HEK293T (cell line): ENCODE measurements around the gene HTD2.

ENCODE experiments used
- CTCF ChIA-PET: fragments of 350-600 bp; formaldehyde crosslinking; extraction: SDS; loops from one replicate; lab custom pipeline; 2021; ENCODE audit warnings: antibody characterized with exemption, inconsistent platforms; lab: Yijun Ruan, JAX
- POLR2A ChIA-PET: fragments of 350-600 bp; formaldehyde crosslinking; extraction: SDS; loops from one replicate; lab custom pipeline; 2020; ENCODE audit warnings: antibody characterized with exemption, inconsistent platforms; lab: Yijun Ruan, JAX
- DNase-seq: peaks from one replicate; pipeline ENCODE4 v3.0.0; 2012; ENCODE audit warnings: mixed read lengths; ENCODE audit errors: extremely low spot score
- ARNT ChIP-seq: fragments of 450-650 bp; IDR thresholded peaks from 2 replicates; pipeline ENCODE4 v1.6.1; 2017; ENCODE audit warnings: mild to moderate bottlenecking
- BHLHE40 ChIP-seq: fragments of 450-650 bp; IDR thresholded peaks from 2 replicates; pipeline ENCODE4 v1.6.1; 2016; ENCODE audit warnings: mild to moderate bottlenecking, moderate library complexity, borderline replicate concordance
- CTBP1 ChIP-seq: fragments of 450-650 bp; IDR thresholded peaks from 2 replicates; pipeline ENCODE4 v1.6.1; 2016; ENCODE audit warnings: borderline replicate concordance
- ELF4 ChIP-seq: fragments of 450-650 bp; IDR thresholded peaks from 2 replicates; pipeline ENCODE4 v1.6.1; 2017; ENCODE audit warnings: antibody characterized with exemption
- FOXA1 ChIP-seq: fragments of 450-650 bp; IDR thresholded peaks from 2 replicates; pipeline ENCODE4 v1.6.1; 2016; ENCODE audit warnings: mild to moderate bottlenecking
- FOXK2 ChIP-seq: fragments of 450-650 bp; IDR thresholded peaks from 2 replicates; pipeline ENCODE4 v1.6.1; 2016; ENCODE audit warnings: mild to moderate bottlenecking
- FOXM1 ChIP-seq: fragments of 450-650 bp; IDR thresholded peaks from 2 replicates; pipeline ENCODE4 v1.6.1; 2017; ENCODE audit warnings: mild to moderate bottlenecking, borderline replicate concordance
- HDGF ChIP-seq: fragments of 450-650 bp; IDR thresholded peaks from 2 replicates; pipeline ENCODE4 v1.6.1; 2017; ENCODE audit warnings: antibody characterized with exemption, borderline replicate concordance
- L3MBTL2 ChIP-seq: fragments of 450-650 bp; conservative IDR thresholded peaks from 2 replicates; pipeline ENCODE4 v1.6.1; 2016; ENCODE audit warnings: mild to moderate bottlenecking
- LEF1 ChIP-seq: fragments of 450-650 bp; IDR thresholded peaks from 2 replicates; pipeline ENCODE4 v1.6.1; 2017; ENCODE audit warnings: mild to moderate bottlenecking, borderline replicate concordance
- NFRKB ChIP-seq: fragments of 450-650 bp; IDR thresholded peaks from 2 replicates; pipeline ENCODE4 v1.6.1; 2016; ENCODE audit warnings: mild to moderate bottlenecking, moderate library complexity
- PKNOX1 ChIP-seq: fragments of 450-650 bp; IDR thresholded peaks from 2 replicates; pipeline ENCODE4 v1.6.1; 2016
- SP1 ChIP-seq: fragments of 450-650 bp; IDR thresholded peaks from 2 replicates; pipeline ENCODE4 v1.6.1; 2017
- SUZ12 ChIP-seq: fragments of 450-650 bp; IDR thresholded peaks from 2 replicates; pipeline ENCODE4 v1.6.1; 2016; ENCODE audit warnings: mild to moderate bottlenecking
- TARDBP ChIP-seq: fragments of 450-650 bp; IDR thresholded peaks from 2 replicates; pipeline ENCODE4 v1.6.1; 2016
- ZNF384 ChIP-seq: fragments of 450-650 bp; IDR thresholded peaks from 2 replicates; pipeline ENCODE4 v1.6.1; 2016

HTD2 gene

GRCh38 chr3:58345457-58345856 lies 39.1 kb downstream of the HTD2 start:
- CTCF ChIA-PET: no interaction called here
- TF ChIP-seq SUZ12: no peak
- TF ChIP-seq SP1: no peak
- TF ChIP-seq L3MBTL2: no peak
- TF ChIP-seq ZNF384: no peak
- TF ChIP-seq CTBP1: no peak
- no peak for TF ChIP-seq TARDBP
- no peak for TF ChIP-seq FOXA1
- no peak for TF ChIP-seq HDGF
- no peak for TF ChIP-seq FOXK2
- no peak for TF ChIP-seq ELF4
- TF ChIP-seq LEF1: no peak
- no peak for TF ChIP-seq FOXM1
- TF ChIP-seq PKNOX1: no peak
- no peak for TF ChIP-seq NFRKB
- no peak for TF ChIP-seq BHLHE40
- TF ChIP-seq ARNT: no peak
- POLR2A ChIA-PET: no interaction called here
- DNase-seq: no peak

GRCh38 chr3:58346368-58346767 lies 40.0 kb downstream of the HTD2 start:
- DNase-seq: no peak
- POLR2A ChIA-PET: no interaction called here

GRCh38 chr3:58347984-58348383 lies 41.7 kb downstream of the HTD2 start:
- TF ChIP-seq ZNF384: no peak
- ChIA-PET POLR2A (no interaction called here), CTCF (no interaction called here)
- no peak for DNase-seq

More at GRCh38 chr3:58346368-58346767, 40.0 kb downstream of the HTD2 start:
- CTCF ChIA-PET: no interaction called here
- TF ChIP-seq L3MBTL2 (no peak), SUZ12 (no peak), PKNOX1 (no peak)

- POLR2A ChIA-PET: interaction anchor here (0.8 to 1.2 kb wide), 2 partner anchors 11 to 44 kb away, joined by 3 to 4 read pairs; partner anchors contain the start of genes HTD2 and RPP14
- CTCF ChIA-PET: interaction anchor here (0.6 kb wide), 1 partner anchor 43 kb away, joined by 3 read pairs; no protein-coding TSS in a partner anchor
- no peak for DNase-seq
- no peak for TF ChIP-seq TARDBP
- no peak for TF ChIP-seq NFRKB
- TF ChIP-seq HDGF: no peak
- no peak for TF ChIP-seq FOXK2
- no peak for TF ChIP-seq BHLHE40
- no peak for TF ChIP-seq ARNT
- TF ChIP-seq SP1: no peak
Observed at GRCh38 chr3:58349792-58350626, 43.7 kb downstream of the HTD2 start.

- ChIA-PET POLR2A (interaction anchor here (1.2 kb wide), 1 partner anchor 44 kb away, joined by 4 read pairs; the partner anchor contains the start of genes HTD2 and RPP14), CTCF (interaction anchor here (0.6 to 1.0 kb wide), 2 partner anchors 10 to 44 kb away, joined by 3 to 6 read pairs; no protein-coding TSS in a partner anchor)
- no peak for DNase-seq
- TF ChIP-seq ELF4 (no peak), FOXK2 (no peak), ZNF384 (no peak), ARNT (no peak), BHLHE40 (no peak), FOXA1 (no peak), NFRKB (no peak)
Observed at GRCh38 chr3:58350627-58351013, 44.3 kb downstream of the HTD2 start.

GRCh38 chr3:58351920-58352319 lies 45.6 kb downstream of the HTD2 start:
- POLR2A ChIA-PET: no interaction called here
- CTCF ChIA-PET: no interaction called here
- no peak for DNase-seq
- TF ChIP-seq LEF1 (no peak), FOXM1 (no peak), PKNOX1 (no peak), SUZ12 (no peak), TARDBP (no peak), HDGF (no peak)

GRCh38 chr3:58352626-58353025 lies 46.3 kb downstream of the HTD2 start:
- DNase-seq: no peak
- TF ChIP-seq FOXM1 (no peak), SUZ12 (no peak)
- ChIA-PET POLR2A (no interaction called here), CTCF (no interaction called here)
